Neural cell (in vitro differentiated cells): ENCODE measurements around the gene ZNF512B.

Experiments
- POLR2AphosphoS5 ChIP-seq: IDR thresholded peaks from 2 replicates; pipeline ENCODE4 v1.6.1; 2012
- RAD21 ChIP-seq: fragments of 450-650 bp; conservative IDR thresholded peaks from 2 replicates; pipeline ENCODE4 v1.6.1; 2014; ENCODE audit warnings: antibody characterized with exemption, mild to moderate bottlenecking, moderate library complexity
- SMC3 ChIP-seq: fragments of 450-650 bp; conservative IDR thresholded peaks from 2 replicates; pipeline ENCODE4 v1.6.1; 2014; ENCODE audit warnings: antibody characterized with exemption, mild to moderate bottlenecking, moderate library complexity; ENCODE audit not compliant: poor library complexity
- TF ChIP-seq, protein P1 (sequence below): fragments of 450-650 bp; IDR thresholded peaks from 2 replicates; pipeline ENCODE4 v1.5.1; 2014; ENCODE audit warnings: antibody characterized with exemption, mild to moderate bottlenecking, moderate library complexity; ENCODE audit not compliant: poor library complexity, severe bottlenecking

DNA sequence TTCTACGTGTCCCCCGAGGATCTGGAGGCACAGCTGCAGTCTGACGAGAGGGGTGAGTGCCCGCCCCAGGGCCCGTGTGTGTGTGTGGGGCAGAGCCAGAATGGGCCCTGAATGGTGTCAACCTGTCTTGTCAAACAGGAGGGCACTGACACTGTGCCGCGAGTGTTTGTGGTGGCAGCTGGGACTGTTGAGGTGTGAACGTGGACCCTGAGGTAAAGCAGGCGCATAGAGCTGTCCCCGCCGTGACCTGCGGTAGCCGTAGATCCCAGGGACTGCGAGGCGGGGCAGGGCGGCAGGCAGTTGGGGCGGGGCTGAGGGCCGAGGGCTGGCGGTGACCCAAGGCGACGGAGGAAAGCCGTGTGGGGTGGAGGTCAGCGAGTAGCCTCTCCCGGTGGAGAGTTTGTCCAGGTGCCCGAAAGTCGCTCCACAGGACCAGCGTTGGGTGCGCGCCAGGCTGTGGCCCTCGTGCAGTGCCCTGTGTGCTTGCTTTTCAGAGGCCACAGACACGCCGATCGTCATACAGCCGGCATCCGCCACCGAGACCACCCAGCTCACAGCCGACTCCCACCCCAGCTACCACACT lies 38.7 kb downstream of the ZNF512B start:
- TF ChIP-seq POLR2AphosphoS5 (no peak), RAD21 (no peak), SMC3 (no peak)
- TF ChIP-seq, protein P1, sequence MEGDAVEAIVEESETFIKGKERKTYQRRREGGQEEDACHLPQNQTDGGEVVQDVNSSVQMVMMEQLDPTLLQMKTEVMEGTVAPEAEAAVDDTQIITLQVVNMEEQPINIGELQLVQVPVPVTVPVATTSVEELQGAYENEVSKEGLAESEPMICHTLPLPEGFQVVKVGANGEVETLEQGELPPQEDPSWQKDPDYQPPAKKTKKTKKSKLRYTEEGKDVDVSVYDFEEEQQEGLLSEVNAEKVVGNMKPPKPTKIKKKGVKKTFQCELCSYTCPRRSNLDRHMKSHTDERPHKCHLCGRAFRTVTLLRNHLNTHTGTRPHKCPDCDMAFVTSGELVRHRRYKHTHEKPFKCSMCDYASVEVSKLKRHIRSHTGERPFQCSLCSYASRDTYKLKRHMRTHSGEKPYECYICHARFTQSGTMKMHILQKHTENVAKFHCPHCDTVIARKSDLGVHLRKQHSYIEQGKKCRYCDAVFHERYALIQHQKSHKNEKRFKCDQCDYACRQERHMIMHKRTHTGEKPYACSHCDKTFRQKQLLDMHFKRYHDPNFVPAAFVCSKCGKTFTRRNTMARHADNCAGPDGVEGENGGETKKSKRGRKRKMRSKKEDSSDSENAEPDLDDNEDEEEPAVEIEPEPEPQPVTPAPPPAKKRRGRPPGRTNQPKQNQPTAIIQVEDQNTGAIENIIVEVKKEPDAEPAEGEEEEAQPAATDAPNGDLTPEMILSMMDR, result no peak
